Stimulated activated CD4-positive, alpha-beta T cell treated with anti-CD3 and anti-CD28 coated beads, Interleukin-12 subunit alpha, Interleukin-12 subunit beta, amount 100 ng/mL, for 48 hours (primary cell): ENCODE measurements around the gene ADGRV1.
"Not testable (repeated sequence)": the region's sequence is repeated elsewhere in the genome, so short reads cannot be mapped to it uniquely, and the experiment has no call there.

Source experiments
- DNase-seq, 3 donors: peaks; one replicate each; pipeline ENCODE4 v3.0.0-alpha.2; 2020; ENCODE audit warnings: low read depth in 2 of 3, low spot score in 1 of 3

ADGRV1 gene

GRCh38 chr5:90549223-90549622, 9.4 kb upstream of the ADGRV1 start:
- no peak for DNase-seq

- DNase-seq: no peak
Measured at GRCh38 chr5:90549729-90550275, 8.8 kb upstream of the ADGRV1 start.

GRCh38 chr5:90550963-90551362, 7.6 kb upstream of the ADGRV1 start:
- DNase-seq: no peak

GRCh38 chr5:90551376-90551775, 7.2 kb upstream of the ADGRV1 start:
- DNase-seq: no peak

- no peak for DNase-seq
Measured at GRCh38 chr5:90553711-90554110, 4.9 kb upstream of the ADGRV1 start.

GRCh38 chr5:90554358-90555006, 4.1 kb upstream of the ADGRV1 start:
- no peak for DNase-seq

- DNase-seq: no peak
Measured at GRCh38 chr5:90555666-90556065, 2.9 kb upstream of the ADGRV1 start.

- DNase-seq: no peak
Measured at GRCh38 chr5:90557391-90557790, 1.2 kb upstream of the ADGRV1 start.

GRCh38 chr5:90557871-90558270, 726 bp upstream of the ADGRV1 start:
- DNase-seq: no peak

GRCh38 chr5:90560771-90561170, 2.2 kb downstream of the ADGRV1 start:
- no peak for DNase-seq

- no peak for DNase-seq
Measured at GRCh38 chr5:90561766-90562165, 3.2 kb downstream of the ADGRV1 start.

- DNase-seq: no peak
Measured at GRCh38 chr5:90562341-90562740, 3.7 kb downstream of the ADGRV1 start.

- no peak for DNase-seq
Measured at GRCh38 chr5:90563108-90563507, 4.5 kb downstream of the ADGRV1 start.

GRCh38 chr5:90565491-90565890, 6.9 kb downstream of the ADGRV1 start:
- DNase-seq: no peak

- DNase-seq: no peak
Measured at GRCh38 chr5:90569084-90569483, 10.5 kb downstream of the ADGRV1 start.

- no peak for DNase-seq
Measured at GRCh38 chr5:90570034-90570433, 11.4 kb downstream of the ADGRV1 start.

- DNase-seq: no peak
Measured at GRCh38 chr5:90571147-90571773, 12.7 kb downstream of the ADGRV1 start.

GRCh38 chr5:90575712-90576111, 17.1 kb downstream of the ADGRV1 start:
- no peak for DNase-seq

- not testable (repeated sequence) for DNase-seq
Measured at GRCh38 chr5:90576566-90576965, 18.0 kb downstream of the ADGRV1 start.

- DNase-seq: not testable (repeated sequence)
Measured at GRCh38 chr5:90579905-90580304, 21.3 kb downstream of the ADGRV1 start.

GRCh38 chr5:90581956-90582355, 23.4 kb downstream of the ADGRV1 start:
- no peak for DNase-seq

GRCh38 chr5:90585337-90585986, 26.9 kb downstream of the ADGRV1 start:
- no peak for DNase-seq
